ENCODE measurements around the gene EFCAB3. TPM values are rescaled to one million over a fixed set of nuclear protein-coding genes. Genes with fewer than 3 reads are reported as not detected.
"Not testable (repeated sequence)": the region's sequence is repeated elsewhere in the genome, so short reads cannot be mapped to it uniquely, and the experiment has no call there.

EFCAB3 gene
- total RNA-seq, 1 donor from 2014 or later, result not detected

DNA sequence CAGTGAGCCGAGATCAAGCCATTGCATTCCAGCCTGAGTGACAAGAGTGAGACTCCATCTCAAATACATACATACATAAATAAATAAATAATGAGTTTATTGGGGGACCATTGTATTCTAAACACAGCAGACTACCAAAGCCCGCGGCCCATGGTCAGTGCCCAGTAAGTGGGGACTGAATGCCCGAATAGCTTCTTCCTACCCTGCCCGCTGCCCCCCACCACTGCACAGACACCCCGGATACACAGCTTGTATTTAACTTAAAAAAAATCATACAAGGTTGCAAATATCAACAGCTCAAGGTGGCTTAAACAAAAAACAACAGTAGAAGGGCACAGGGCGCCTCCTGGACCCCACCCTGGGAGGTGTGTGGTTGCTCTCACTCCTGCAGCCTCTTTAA, 75.7 kb downstream of the EFCAB3 start:
- Mint-ChIP-seq H3K4me1 (ENCODE audit: unreplicated experiment) (peaks cover 2% of the 10 kb centered on the region), H3K36me3 (ENCODE audit: low read depth, unreplicated experiment) (no peaks in the 10 kb centered on the region), H3K27me3 (ENCODE audit: unreplicated experiment) (no peaks in the 10 kb centered on the region), H3K4me3 (ENCODE audit: unreplicated experiment) (no peak overlapping the region), H3K9me3 (ENCODE audit: unreplicated experiment) (no peaks in the 10 kb centered on the region), H3K27ac (ENCODE audit: unreplicated experiment) (no peak overlapping the region)
- no peak for DNase-seq (ENCODE audit: low spot score)
- TF ChIP-seq, protein P1, sequence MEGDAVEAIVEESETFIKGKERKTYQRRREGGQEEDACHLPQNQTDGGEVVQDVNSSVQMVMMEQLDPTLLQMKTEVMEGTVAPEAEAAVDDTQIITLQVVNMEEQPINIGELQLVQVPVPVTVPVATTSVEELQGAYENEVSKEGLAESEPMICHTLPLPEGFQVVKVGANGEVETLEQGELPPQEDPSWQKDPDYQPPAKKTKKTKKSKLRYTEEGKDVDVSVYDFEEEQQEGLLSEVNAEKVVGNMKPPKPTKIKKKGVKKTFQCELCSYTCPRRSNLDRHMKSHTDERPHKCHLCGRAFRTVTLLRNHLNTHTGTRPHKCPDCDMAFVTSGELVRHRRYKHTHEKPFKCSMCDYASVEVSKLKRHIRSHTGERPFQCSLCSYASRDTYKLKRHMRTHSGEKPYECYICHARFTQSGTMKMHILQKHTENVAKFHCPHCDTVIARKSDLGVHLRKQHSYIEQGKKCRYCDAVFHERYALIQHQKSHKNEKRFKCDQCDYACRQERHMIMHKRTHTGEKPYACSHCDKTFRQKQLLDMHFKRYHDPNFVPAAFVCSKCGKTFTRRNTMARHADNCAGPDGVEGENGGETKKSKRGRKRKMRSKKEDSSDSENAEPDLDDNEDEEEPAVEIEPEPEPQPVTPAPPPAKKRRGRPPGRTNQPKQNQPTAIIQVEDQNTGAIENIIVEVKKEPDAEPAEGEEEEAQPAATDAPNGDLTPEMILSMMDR (IDR thresholded peaks at IDR 0.05; ENCODE audit: unreplicated experiment), result no peak

DNA sequence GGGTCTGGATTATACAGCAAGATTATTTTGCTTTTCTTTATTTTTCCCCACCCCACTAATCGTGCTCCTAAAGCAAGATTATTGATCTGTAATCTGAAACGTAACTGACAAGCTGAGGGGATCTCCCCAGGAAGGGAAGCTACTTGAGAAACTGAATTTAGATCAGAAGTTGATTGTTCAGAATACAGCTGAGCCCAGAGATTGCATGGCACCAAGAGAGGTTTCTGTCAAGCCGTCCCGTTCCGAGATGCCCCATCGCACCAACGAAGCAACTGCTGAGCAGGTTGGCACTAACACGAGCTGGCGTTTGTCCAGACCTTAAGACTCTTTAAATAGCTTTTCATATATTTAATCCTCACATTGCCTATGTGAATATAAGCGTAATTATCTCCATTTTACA, 78.1 kb downstream of the EFCAB3 start:
- not testable (repeated sequence) for H3K4me3 Mint-ChIP-seq (ENCODE audit: unreplicated experiment); DNase-seq (ENCODE audit: low spot score); H3K27me3 Mint-ChIP-seq (ENCODE audit: unreplicated experiment); H3K36me3 Mint-ChIP-seq (ENCODE audit: low read depth, unreplicated experiment); H3K9me3 Mint-ChIP-seq (ENCODE audit: unreplicated experiment); H3K4me1 Mint-ChIP-seq (ENCODE audit: unreplicated experiment); H3K27ac Mint-ChIP-seq (ENCODE audit: unreplicated experiment)

DNA sequence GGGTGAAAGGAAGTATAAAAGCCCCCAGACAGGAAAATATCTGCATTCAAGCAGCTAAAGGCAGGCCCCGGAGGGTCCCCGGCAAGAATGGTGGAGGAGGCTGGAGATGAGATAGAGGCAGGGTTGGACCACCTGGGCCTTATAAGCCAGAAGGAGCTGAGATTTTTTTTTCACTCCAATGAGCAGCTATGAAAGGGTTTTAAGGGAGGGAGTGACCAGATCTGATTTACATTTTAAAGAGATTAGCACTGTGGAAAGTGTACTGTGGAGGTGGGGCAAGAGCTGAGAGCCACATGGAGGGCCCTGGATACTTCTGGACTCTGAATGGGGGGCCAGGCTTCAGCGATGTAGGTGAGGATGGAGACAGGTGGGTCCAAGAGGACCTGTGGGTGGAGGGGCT, 84.1 kb downstream of the EFCAB3 start:
- H3K4me1 Mint-ChIP-seq (ENCODE audit: unreplicated experiment); H3K4me3 Mint-ChIP-seq (ENCODE audit: unreplicated experiment); H3K27me3 Mint-ChIP-seq (ENCODE audit: unreplicated experiment); H3K36me3 Mint-ChIP-seq (ENCODE audit: low read depth, unreplicated experiment); H3K9me3 Mint-ChIP-seq (ENCODE audit: unreplicated experiment); DNase-seq (ENCODE audit: low spot score); H3K27ac Mint-ChIP-seq (ENCODE audit: unreplicated experiment): not testable (repeated sequence)

DNA sequence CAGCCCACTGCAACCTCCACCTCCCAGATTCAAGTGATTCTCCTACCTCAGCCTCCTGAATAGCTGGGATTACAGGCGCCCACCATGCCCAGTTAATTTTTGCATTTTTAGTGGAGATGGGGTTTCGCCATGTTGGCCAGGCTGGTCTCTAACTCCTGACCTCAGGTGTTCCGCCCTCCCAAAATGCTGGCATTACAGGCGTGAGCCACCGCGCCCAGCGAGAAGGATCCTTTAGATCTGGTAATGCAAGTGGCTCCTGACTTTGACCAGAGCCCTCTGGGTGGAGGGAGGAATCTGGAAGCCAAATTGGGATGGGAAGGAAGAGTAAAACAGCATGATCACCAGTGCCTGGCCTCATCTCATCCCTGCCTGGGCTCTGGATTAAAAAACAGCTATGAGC, 84.9 kb downstream of the EFCAB3 start:
- H3K4me1 Mint-ChIP-seq (ENCODE audit: unreplicated experiment); H3K36me3 Mint-ChIP-seq (ENCODE audit: low read depth, unreplicated experiment); H3K4me3 Mint-ChIP-seq (ENCODE audit: unreplicated experiment); H3K9me3 Mint-ChIP-seq (ENCODE audit: unreplicated experiment); H3K27ac Mint-ChIP-seq (ENCODE audit: unreplicated experiment); H3K27me3 Mint-ChIP-seq (ENCODE audit: unreplicated experiment); DNase-seq (ENCODE audit: low spot score): not testable (repeated sequence)

Other genes with a start within 250 kb of the EFCAB3 start
- gene METTL2A, start 43.3 kb downstream of the EFCAB3 start, total RNA-seq (ENCODE audit: unreplicated experiment), result 15.9 TPM
- 47.5 TPM for gene TLK2, start 98.3 kb downstream of the EFCAB3 start, total RNA-seq (ENCODE audit: unreplicated experiment)
- 120 TPM for gene MRC2, start 247.1 kb downstream of the EFCAB3 start, total RNA-seq (ENCODE audit: unreplicated experiment)